NCI-H69 (cell line): ENCODE measurements around the gene CACNA2D1.
A peak's percentile ranks its signal among the peaks of the same experiment; 100 is the strongest.
"Not testable (repeated sequence)": the region's sequence is repeated elsewhere in the genome, so short reads cannot be mapped to it uniquely, and the experiment has no call there.

Experiments
- DNase-seq: peaks from one replicate; lab custom pipeline; 2025; lab: John Stamatoyannopoulos, UW

Gene CACNA2D1

GRCh38 chr7:82393076-82393839 is 50.3 kb downstream of the CACNA2D1 start:
- no peak for DNase-seq

- peak; percentile 56 for DNase-seq
Observed at GRCh38 chr7:82390936-82391335, 52.6 kb downstream of the CACNA2D1 start.

GRCh38 chr7:82389876-82390275 is 53.7 kb downstream of the CACNA2D1 start:
- no peak for DNase-seq

- DNase-seq, result no peak
Observed at GRCh38 chr7:82388138-82388537, 55.4 kb downstream of the CACNA2D1 start.

GRCh38 chr7:82386571-82386970 is 57.0 kb downstream of the CACNA2D1 start:
- not testable (repeated sequence) for DNase-seq

GRCh38 chr7:82384779-82385178 is 58.8 kb downstream of the CACNA2D1 start:
- peak; percentile 45 for DNase-seq

GRCh38 chr7:82384051-82384464 is 59.5 kb downstream of the CACNA2D1 start:
- peak; percentile 56 for DNase-seq

GRCh38 chr7:82382276-82382675 is 61.3 kb downstream of the CACNA2D1 start:
- DNase-seq, result no peak

- peak; percentile 93 for DNase-seq
Observed at GRCh38 chr7:82376739-82377138, 66.8 kb downstream of the CACNA2D1 start.

- peak; percentile 97 for DNase-seq
Observed at GRCh38 chr7:82375713-82376112, 67.9 kb downstream of the CACNA2D1 start.

- peak; percentile 87 for DNase-seq
Observed at GRCh38 chr7:82375129-82375528, 68.4 kb downstream of the CACNA2D1 start.

- peak; percentile 100 for DNase-seq
Observed at GRCh38 chr7:82373926-82374635, 69.5 kb downstream of the CACNA2D1 start.

- no peak for DNase-seq
Observed at GRCh38 chr7:82364671-82365070, 78.9 kb downstream of the CACNA2D1 start.

- no peak for DNase-seq
Observed at GRCh38 chr7:82364048-82364447, 79.5 kb downstream of the CACNA2D1 start.

- peak; percentile 73 for DNase-seq
Observed at GRCh38 chr7:82362129-82362706, 81.4 kb downstream of the CACNA2D1 start.

GRCh38 chr7:82360591-82361368 is 82.8 kb downstream of the CACNA2D1 start:
- peak; percentile 83 for DNase-seq

- peak; percentile 54 for DNase-seq
Observed at GRCh38 chr7:82359426-82359825, 84.2 kb downstream of the CACNA2D1 start.

GRCh38 chr7:82358923-82359322 is 84.7 kb downstream of the CACNA2D1 start:
- no peak for DNase-seq

- DNase-seq, result no peak
Observed at GRCh38 chr7:82358009-82358578, 85.5 kb downstream of the CACNA2D1 start.

GRCh38 chr7:82348251-82348650 is 95.3 kb downstream of the CACNA2D1 start:
- DNase-seq, result no peak

- DNase-seq, result no peak
Observed at GRCh38 chr7:82347808-82348207, 95.8 kb downstream of the CACNA2D1 start.

GRCh38 chr7:82345886-82346285 is 97.7 kb downstream of the CACNA2D1 start:
- DNase-seq, result no peak
